Stimulated activated CD8-positive, alpha-beta memory T cell treated with anti-CD3 and anti-CD28 coated beads, Interleukin-12 subunit alpha, Interleukin-12 subunit beta, amount 100 ng/mL, for 4 hours (primary cell): Measurements from ENCODE around the gene DARS1.
A peak's percentile ranks its signal among the peaks of the same experiment; 100 is the strongest.

Experiments
- DNase-seq: peaks from one replicate; pipeline ENCODE4 v3.0.0-alpha.2; 2020; ENCODE audit warnings: low read depth

The DARS1 gene

GRCh38 chr2:135985018-135985825 is at the start of gene DARS1:
Gene DARS1 (minus strand): TSS chr2:135985626. CDS start chr2:135985468, 158 bp downstream.
- peak; percentile 67 for DNase-seq

DNA sequence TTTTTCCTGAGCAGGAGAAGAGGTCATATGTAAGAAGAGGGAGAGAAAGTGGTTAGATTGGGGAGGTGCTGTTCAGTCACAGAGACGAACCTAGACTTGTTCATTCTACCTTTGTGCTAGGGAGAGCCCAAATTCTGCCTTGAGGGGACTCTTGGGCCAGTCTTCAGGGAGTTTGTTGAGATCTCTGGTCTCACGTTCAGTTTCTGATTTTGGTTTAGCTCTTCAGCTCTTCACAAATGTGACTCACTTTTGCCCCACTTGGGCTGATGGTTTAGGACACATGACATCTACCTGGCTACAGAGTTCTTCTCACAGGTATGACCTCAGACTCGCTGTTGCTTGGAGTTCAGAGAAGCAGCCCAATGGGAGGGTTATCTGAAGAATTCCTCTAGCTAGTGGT is 49.2 kb upstream of the DARS1 start:
- DNase-seq, result no peak

DNA sequence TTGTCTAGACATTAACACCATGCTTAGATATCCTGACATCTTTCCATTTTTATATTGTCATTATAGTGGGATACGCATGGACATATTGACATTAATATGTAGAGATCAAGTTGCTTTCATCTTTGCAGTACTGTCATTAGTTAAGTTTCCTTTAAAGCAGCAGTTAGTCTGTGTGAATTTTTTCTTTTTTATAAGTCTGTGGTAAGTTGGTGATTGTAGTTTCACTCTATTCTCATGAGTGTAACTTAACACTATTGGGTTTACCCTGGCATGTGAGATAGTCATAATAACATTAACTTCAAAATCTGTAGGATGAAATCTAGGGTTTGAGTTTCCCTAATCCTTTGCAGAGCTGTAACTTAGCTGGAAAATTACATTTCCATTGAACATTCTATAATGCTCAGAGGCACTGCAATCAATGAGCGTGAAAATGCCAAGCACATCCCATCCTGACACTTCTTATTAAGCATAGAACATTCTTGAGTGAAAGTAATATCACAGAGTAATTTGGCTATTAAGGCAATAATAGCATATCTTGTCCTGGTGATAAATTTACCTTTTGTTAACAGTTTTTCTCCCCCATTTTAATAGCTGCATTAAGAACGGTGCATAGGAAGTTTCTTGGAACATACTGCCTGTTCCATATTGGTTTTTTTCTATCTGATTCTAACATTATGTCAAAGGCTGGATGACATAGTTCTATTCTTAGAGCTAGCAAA is 47.5 kb upstream of the DARS1 start:
- DNase-seq, result no peak

DNA sequence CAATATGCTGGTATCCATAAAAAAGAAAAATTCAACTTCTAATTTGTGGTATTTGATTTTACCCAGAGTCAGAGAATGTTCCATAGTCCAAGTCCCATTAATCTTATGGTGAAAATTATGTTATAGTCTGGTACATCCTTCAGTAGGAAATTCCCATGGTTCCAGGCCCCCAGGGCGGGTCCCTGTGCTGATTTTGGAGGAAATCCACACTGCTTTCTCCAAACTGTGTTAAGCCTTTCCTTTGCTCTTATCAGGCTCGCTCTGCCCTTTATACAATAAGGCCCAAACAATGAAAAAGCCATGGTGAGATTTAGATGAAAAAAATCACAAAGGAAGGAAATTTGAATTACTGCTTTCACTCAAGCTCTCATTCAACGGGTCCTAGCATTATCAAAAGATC is 46.8 kb upstream of the DARS1 start:
- no peak for DNase-seq

GRCh38 chr2:136031711-136032110 is 46.3 kb upstream of the DARS1 start:
- DNase-seq, result no peak

DNA sequence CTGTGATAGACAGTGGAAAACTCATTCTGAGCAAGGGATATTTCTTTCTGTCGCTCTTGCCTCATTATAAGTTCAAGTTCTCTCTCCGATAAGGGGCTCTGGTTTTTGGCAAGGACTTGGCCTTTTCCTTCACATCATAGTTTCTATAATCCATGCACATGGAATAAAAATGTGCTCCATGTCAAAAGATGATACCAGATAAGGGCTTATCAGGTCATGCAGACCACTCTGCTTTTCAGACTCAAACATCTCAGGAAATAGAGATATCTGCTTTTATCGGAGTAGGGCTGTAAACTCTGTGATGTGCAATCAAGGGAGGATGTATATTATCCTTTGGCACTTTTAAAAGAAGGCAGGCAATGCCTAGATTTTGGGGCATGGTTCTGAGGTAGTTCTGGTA is 45.0 kb upstream of the DARS1 start:
- no peak for DNase-seq

- no peak for DNase-seq
Observed at GRCh38 chr2:136029149-136029548, 43.7 kb upstream of the DARS1 start.

- no peak for DNase-seq
Observed at GRCh38 chr2:136028001-136028400, 42.6 kb upstream of the DARS1 start.

GRCh38 chr2:136027112-136027511 is 41.7 kb upstream of the DARS1 start:
- DNase-seq, result no peak

- DNase-seq, result peak; percentile 6
Observed at GRCh38 chr2:136025057-136025973, 39.9 kb upstream of the DARS1 start.

- DNase-seq, result no peak
Observed at GRCh38 chr2:136024616-136025015, 39.2 kb upstream of the DARS1 start.

DNA sequence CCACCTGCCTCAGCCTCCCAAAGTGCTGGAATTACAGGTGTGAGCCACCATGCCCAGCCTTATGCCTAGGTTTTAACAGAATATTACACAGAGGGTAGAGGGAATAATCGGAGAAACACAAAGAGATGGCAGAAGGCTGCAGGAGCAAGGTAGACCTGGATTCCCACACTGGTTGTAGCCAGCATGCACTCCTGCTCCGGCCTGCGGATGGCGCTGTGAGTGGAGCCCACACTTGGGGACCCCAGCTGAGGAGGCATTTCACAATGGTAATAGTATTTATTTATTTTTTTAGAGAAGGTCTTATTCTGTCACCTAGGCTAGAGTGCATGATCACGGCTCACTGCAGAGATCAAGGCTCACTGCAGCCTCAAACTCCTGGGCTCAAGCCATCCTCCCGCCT is 38.8 kb upstream of the DARS1 start:
- DNase-seq, result no peak

GRCh38 chr2:136023416-136023815 is 38.0 kb upstream of the DARS1 start:
- no peak for DNase-seq

DNA sequence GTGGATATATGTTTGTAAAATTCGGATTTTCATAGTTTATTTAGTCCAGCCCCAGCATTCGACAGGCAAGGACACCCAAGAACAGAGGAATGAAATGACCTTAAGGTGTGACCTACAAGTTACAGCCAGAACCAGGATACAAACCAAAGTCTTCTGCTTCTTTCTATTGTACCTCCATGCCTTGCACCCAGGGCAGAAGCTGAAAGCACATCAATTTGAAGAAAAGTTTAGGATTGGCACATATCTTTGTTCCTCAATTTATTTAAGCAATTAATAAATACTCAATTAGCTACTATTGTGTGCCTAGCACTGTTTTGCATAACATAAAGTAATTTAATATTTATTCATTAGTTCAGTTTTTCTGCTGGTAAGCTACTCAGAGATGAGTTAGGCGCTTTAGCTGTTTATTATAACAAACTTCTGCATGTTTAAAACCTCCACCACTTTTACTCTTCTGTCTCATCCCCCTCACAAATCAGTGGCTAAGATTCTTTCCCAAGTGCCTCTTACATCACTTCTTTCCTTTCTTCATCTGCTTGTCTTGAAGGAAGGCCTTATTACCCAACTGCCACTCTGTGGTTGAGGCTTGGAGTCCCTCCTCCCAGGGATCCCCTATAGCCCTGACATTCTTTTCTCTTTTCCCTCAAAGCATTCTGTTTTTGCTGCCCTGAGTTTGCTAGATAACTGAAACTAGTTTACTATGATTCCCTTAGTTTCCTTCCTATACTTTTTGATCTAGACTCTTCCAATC is 37.1 kb upstream of the DARS1 start:
- DNase-seq, result no peak

GRCh38 chr2:136021976-136022375 is 36.5 kb upstream of the DARS1 start:
- DNase-seq, result no peak

DNA sequence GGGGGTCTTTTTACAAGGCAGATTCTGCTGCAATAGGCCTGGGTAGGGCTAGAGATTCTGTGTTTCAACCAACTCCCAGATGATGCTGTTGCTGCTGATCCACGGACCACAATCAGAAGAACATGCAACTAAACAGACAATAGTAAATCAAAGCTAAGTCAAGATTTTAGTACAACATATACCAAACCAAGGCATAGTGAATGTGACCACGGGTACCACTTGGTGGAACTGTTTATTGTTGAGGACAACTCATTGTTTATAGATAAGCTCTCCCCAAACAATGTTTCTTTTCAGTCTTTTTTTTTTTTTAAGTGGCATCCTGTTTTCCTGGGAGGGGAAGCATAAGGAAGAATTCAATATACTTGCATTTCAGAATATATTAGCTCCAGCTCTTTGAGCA is 36.0 kb upstream of the DARS1 start:
- DNase-seq, result no peak

GRCh38 chr2:136020831-136021230 is 35.4 kb upstream of the DARS1 start:
- DNase-seq, result no peak

GRCh38 chr2:136019825-136020224 is 34.4 kb upstream of the DARS1 start:
- no peak for DNase-seq

- no peak for DNase-seq
Observed at GRCh38 chr2:136019306-136019705, 33.9 kb upstream of the DARS1 start.

GRCh38 chr2:136017786-136018185 is 32.4 kb upstream of the DARS1 start:
- DNase-seq, result no peak

DNA sequence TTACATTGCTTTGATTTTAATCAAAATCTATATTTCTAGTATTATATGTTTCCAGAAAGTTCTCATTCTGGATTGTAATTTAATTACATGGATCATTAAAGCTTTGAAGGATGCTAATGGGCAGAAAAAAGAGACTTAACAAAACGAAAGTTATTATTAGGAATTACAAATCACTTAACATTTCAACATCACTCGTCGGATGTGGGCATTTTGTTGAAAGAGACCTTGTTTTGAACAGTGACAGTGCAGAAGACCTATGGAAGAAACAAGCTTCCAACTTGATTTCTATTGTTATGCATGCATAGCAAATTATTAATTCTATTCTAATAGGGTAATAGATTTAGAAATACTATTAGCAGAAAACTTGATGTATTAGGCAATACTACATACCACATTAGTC is 31.4 kb upstream of the DARS1 start:
- no peak for DNase-seq

DNA sequence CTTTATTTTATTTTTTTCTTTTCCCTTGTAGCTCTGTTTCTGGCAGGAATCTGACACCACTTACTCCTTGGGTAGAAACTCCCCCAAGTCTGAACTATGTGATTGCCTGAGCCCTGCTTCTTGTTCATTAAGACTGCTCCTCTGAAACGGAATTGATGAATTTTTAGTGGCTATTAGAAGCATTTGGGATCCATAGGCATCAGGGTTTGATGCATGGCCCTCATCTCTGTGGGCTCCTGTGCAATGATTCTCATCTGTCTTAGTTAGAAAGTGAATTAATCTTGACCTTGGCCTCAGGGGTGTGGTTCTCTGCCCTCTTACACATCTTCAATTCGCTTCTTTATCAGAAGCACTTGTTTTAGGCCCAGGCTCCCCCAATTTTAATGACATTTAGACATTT is 31.0 kb upstream of the DARS1 start:
- no peak for DNase-seq
